Measurements from ENCODE around the gene ASPG. TPM values are rescaled to one million over a fixed set of nuclear protein-coding genes. Genes with fewer than 3 reads are reported as not detected.

The ASPG gene
- total RNA-seq, 6 donors from 2014 or later: 5.2 to 14.7 (median 12.5) TPM; not detected in 1

DNA sequence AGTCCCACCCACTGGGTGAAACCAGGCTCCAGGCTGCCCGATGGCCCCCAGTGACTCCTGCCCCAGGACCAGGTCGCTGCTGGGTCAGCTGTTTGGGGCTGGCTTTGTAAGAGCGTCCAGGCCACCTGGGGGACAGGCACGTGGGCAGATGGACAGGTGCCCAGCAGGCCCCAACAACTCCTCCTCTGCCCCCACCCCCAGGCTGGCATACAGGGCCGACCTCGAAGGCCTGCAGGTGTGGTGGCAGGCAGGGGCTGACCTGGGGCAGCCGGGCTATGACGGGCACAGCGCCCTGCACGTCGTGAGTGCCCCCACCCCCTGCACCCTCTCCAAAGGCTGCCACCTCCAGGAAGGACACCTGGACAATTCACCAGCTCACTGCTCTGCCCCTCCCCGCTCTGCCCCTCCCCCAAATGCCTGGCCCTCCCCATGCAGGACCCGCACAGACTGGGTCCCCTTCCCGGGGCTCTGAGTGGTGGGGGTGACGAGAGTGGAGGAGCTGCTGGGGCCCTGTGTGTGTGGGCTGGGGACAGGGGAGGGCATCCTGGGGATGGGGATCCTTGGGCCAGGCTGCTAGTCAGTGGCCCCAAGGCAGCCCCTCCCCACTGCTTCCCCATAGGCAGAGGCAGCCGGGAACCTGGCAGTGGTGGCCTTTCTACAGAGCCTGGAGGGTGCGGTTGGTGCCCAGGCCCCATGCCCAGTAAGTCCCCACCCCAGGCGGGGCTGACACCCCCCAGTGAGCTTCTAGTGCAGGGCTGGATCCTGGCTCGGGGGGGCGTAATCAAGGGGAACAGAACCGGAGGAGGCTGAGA, 26.0 kb downstream of the ASPG start:
- Histone ChIP-seq H3K36me3 (no peaks in the 10 kb centered on the region), H3K4me1 (peaks cover under 1 to 25% (median 10%) of the 10 kb centered on the region in 4 donors), H3K27ac (no peak overlapping the region), H3K9me3 (no peaks in the 10 kb centered on the region), H3K4me3 (no peak overlapping the region), H3K27me3 (peaks cover 0 to 3% (median 2%) of the 10 kb centered on the region in 4 donors)
- DNase-seq (peak in 1 of 2 donors; percentile 68), ATAC-seq (ENCODE audit: low FRiP score in 2 of 2) (no peak)
- TF ChIP-seq POLR2AphosphoS5 (IDR thresholded peaks at IDR 0.05) (no peak), EP300 (IDR thresholded peaks at IDR 0.05) (no peak), POLR2A (IDR thresholded peaks at IDR 0.05) (no peak)
- TF ChIP-seq, protein P1, sequence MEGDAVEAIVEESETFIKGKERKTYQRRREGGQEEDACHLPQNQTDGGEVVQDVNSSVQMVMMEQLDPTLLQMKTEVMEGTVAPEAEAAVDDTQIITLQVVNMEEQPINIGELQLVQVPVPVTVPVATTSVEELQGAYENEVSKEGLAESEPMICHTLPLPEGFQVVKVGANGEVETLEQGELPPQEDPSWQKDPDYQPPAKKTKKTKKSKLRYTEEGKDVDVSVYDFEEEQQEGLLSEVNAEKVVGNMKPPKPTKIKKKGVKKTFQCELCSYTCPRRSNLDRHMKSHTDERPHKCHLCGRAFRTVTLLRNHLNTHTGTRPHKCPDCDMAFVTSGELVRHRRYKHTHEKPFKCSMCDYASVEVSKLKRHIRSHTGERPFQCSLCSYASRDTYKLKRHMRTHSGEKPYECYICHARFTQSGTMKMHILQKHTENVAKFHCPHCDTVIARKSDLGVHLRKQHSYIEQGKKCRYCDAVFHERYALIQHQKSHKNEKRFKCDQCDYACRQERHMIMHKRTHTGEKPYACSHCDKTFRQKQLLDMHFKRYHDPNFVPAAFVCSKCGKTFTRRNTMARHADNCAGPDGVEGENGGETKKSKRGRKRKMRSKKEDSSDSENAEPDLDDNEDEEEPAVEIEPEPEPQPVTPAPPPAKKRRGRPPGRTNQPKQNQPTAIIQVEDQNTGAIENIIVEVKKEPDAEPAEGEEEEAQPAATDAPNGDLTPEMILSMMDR (IDR thresholded peaks at IDR 0.05): no peak
- WGBS, 2 donors: 64 to 66% methylated on average over 10 to 21 of the region's 21 CpGs

DNA sequence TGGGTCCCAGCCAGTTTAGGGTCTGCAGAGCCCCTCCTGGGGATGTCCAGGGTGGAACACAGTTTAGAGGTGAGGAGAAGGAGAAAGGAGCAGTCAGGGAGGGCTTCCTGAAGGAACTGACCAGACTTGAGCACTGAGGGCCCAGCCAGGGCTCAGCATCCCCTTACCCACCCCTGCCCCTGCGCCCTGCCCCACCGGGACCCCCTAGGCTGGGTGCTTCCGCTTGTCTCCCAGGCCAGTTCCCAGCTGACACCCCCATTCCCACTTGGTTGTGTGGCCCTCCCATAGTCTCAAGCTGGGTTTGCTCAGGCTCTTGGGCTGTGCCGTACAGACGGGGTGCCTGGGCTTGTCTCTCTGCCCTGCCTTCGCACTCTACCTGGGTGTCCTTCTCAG, 26.6 kb downstream of the ASPG start:
- no peaks in the 10 kb centered on the region for H3K9me3 ChIP-seq
- DNase-seq (peak in 1 of 2 donors; percentile 43), ATAC-seq (ENCODE audit: low FRiP score in 2 of 2) (no peak)
- WGBS, 2 donors: 77% methylated on average over 6 of the region's 6 CpGs; no CpG with 5 or more reads in 1 of the 2 donors
- H3K4me3 ChIP-seq: no peak overlapping the region
- no peaks in the 10 kb centered on the region for H3K36me3 ChIP-seq
- H3K27ac ChIP-seq: no peak overlapping the region
- peaks cover 0 to 9% (median 7%) of the 10 kb centered on the region in 4 donors for H3K27me3 ChIP-seq
- TF ChIP-seq, protein P1 (IDR thresholded peaks at IDR 0.05): no peak
- TF ChIP-seq POLR2AphosphoS5 (IDR thresholded peaks at IDR 0.05) (no peak), POLR2A (IDR thresholded peaks at IDR 0.05) (no peak), EP300 (IDR thresholded peaks at IDR 0.05) (no peak)
- peaks cover 6 to 28% (median 15%) of the 10 kb centered on the region in 4 donors for H3K4me1 ChIP-seq

GRCh38 chr14:104112609-104113571, 27.4 kb downstream of the ASPG start:
- peak in 1 of 2 donors; percentile 46 for DNase-seq
- Histone ChIP-seq H3K27ac (no peak overlapping the region), H3K4me1 (peaks cover 12 to 35% (median 20%) of the 10 kb centered on the region in 4 donors), H3K36me3 (no peaks in the 10 kb centered on the region), H3K4me3 (no peak overlapping the region), H3K27me3 (peaks cover 0 to 15% (median 11%) of the 10 kb centered on the region in 4 donors), H3K9me3 (no peaks in the 10 kb centered on the region)
- WGBS, 2 donors: 61 to 72% methylated on average over 5 to 17 of the region's 17 CpGs
- no peak for ATAC-seq (ENCODE audit: low FRiP score in 2 of 2)
- TF ChIP-seq, protein P1 (IDR thresholded peaks at IDR 0.05): no peak
- no peak for TF ChIP-seq POLR2A (IDR thresholded peaks at IDR 0.05)
- TF ChIP-seq EP300 (IDR thresholded peaks at IDR 0.05): no peak
- TF ChIP-seq POLR2AphosphoS5 (IDR thresholded peaks at IDR 0.05): no peak

DNA sequence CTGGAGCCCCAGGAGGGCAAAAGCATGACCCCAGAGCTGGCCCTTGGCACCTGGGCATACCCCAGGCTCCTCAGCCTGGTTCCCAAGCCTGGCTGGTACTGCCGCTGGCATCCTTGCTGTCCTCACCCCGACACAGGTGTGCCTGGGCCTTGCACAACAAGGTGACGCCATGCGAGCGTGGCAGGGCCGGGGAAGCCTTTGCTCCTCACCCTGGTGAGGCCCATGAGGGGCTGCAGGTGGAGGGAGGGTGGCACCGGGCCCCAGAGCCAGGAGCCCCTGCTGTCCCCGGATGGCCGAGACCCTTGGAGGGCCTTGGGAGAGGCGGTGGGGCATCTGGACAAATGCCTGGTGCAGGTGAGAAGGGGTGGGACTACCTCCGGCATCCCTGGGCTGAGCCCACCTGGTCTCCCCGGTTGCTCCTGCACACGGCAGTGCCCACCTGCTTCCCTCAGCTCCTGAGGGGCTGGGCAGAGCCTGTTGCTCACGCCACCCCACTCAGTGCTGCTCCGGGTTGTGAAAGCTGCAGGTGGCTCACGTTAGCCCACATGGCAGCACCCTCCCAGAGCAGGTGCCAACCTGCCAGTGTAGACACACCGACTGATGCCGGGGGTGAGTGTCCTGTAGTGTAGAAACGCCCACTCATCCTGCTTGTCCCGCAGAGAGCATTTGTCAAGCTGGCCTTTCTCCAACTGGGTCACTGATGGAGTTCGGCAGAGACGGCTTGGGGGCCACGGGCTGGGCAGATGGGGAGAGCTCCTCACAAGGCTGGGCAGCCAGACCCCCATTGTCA, 28.3 kb downstream of the ASPG start:
- DNase-seq: peak in 1 of 2 donors; percentile 74
- 62 to 77% methylated on average over 4 to 18 of the region's 23 CpGs for WGBS, 2 donors

More for the DNA sequence above, 28.3 kb downstream of the ASPG start:
- Histone ChIP-seq H3K4me1 (peaks cover 12 to 26% (median 20%) of the 10 kb centered on the region in 4 donors), H3K27me3 (peaks cover 0 to 17% (median 12%) of the 10 kb centered on the region in 4 donors), H3K27ac (no peak overlapping the region), H3K36me3 (no peaks in the 10 kb centered on the region), H3K9me3 (no peaks in the 10 kb centered on the region), H3K4me3 (no peak overlapping the region)
- ATAC-seq (ENCODE audit: low FRiP score in 2 of 2): no peak
- TF ChIP-seq EP300 (IDR thresholded peaks at IDR 0.05) (no peak), POLR2A (IDR thresholded peaks at IDR 0.05) (no peak), POLR2AphosphoS5 (IDR thresholded peaks at IDR 0.05) (no peak)
- TF ChIP-seq, protein P1 (IDR thresholded peaks at IDR 0.05): no peak

Measured in upper lobe of left lung (tissue), 6 donors.